Trophoblast cell (in vitro differentiated cells and primary cell): ENCODE measurements around the gene CDH22.

ENCODE experiments used
- DNase-seq, 2 donors: peaks; one replicate each; pipeline ENCODE4 v3.0.0-alpha.2; 2016
- H2AFZ ChIP-seq: 2 replicates; pipeline ENCODE4 v1.6.1; 2013; ENCODE audit warnings: low read length, moderate library complexity, mild to moderate bottlenecking; ENCODE audit not compliant: insufficient read depth, poor library complexity
- H2AK5ac ChIP-seq: 2 replicates; pipeline ENCODE4 v1.6.1; 2013; ENCODE audit warnings: mild to moderate bottlenecking, low read length
- H2BK120ac ChIP-seq: 2 replicates; pipeline ENCODE4 v1.6.1; 2013; ENCODE audit warnings: low read length, mild to moderate bottlenecking, moderate library complexity; ENCODE audit not compliant: insufficient read depth, poor library complexity
- H2BK12ac ChIP-seq: 2 replicates; pipeline ENCODE4 v1.6.1; 2013; ENCODE audit warnings: mild to moderate bottlenecking, low read length, moderate library complexity
- H2BK5ac ChIP-seq: 2 replicates; pipeline ENCODE4 v1.6.1; 2013; ENCODE audit warnings: low read length, low read depth, moderate library complexity, mild to moderate bottlenecking; ENCODE audit not compliant: poor library complexity
- H3K14ac ChIP-seq: 2 replicates; pipeline ENCODE4 v1.6.1; 2013; ENCODE audit warnings: mild to moderate bottlenecking, low read length
- H3K18ac ChIP-seq: 2 replicates; pipeline ENCODE4 v1.6.1; 2013; ENCODE audit warnings: mild to moderate bottlenecking, low read length
- H3K23ac ChIP-seq: 2 replicates; pipeline ENCODE4 v1.6.1; 2013; ENCODE audit warnings: low read length
- H3K27ac ChIP-seq: 2 replicates; pipeline ENCODE4 v1.5.1; 2013; ENCODE audit warnings: low read depth, mild to moderate bottlenecking, inconsistent platforms, low read length, moderate library complexity
- H3K27me3 ChIP-seq: 2 replicates; pipeline ENCODE4 v1.6.1; 2013; ENCODE audit warnings: inconsistent platforms, mild to moderate bottlenecking, low read length, moderate library complexity; ENCODE audit not compliant: insufficient read depth
- H3K36me3 ChIP-seq, 2 experiments: 1 replicate in 1 of 2; 2 replicates in 1 of 2; pipeline ENCODE4 v1.6.1; 2013; ENCODE audit warnings: low read length in 2 of 2, mild to moderate bottlenecking in 2 of 2, moderate library complexity in 1 of 2; ENCODE audit not compliant: insufficient read depth in 2 of 2, control insufficient read depth in 1 of 2
- H3K4ac ChIP-seq: 2 replicates; pipeline ENCODE4 v1.6.1; 2013; ENCODE audit warnings: low read depth, mild to moderate bottlenecking, low read length, moderate library complexity
- H3K4me1 ChIP-seq, 2 experiments: 1 replicate in 1 of 2; 2 replicates in 1 of 2; pipeline ENCODE4 v1.6.1; 2013; ENCODE audit warnings: low read length in 2 of 2, mild to moderate bottlenecking in 2 of 2, moderate library complexity in 1 of 2; ENCODE audit not compliant: insufficient read depth in 2 of 2, control insufficient read depth in 1 of 2
- H3K4me2 ChIP-seq: 2 replicates; pipeline ENCODE4 v1.6.1; 2013; ENCODE audit warnings: inconsistent platforms, mild to moderate bottlenecking, low read length, moderate library complexity
- H3K4me3 ChIP-seq: 2 replicates; pipeline ENCODE4 v1.5.1; 2013; ENCODE audit warnings: mild to moderate bottlenecking, low read depth, low read length, inconsistent platforms
- H3K79me1 ChIP-seq: one replicate; pipeline ENCODE4 v1.6.1; 2013; ENCODE audit warnings: low read length
- H3K79me2 ChIP-seq: 2 replicates; pipeline ENCODE4 v1.6.1; 2013; ENCODE audit warnings: low read length, mild to moderate bottlenecking; ENCODE audit not compliant: control insufficient read depth, insufficient read depth, poor library complexity
- H3K9ac ChIP-seq: 2 replicates; pipeline ENCODE4 v1.6.1; 2013; ENCODE audit warnings: mild to moderate bottlenecking, low read length
- H3K9me3 ChIP-seq: 2 replicates; pipeline ENCODE4 v1.6.1; 2013; ENCODE audit warnings: low read depth, mild to moderate bottlenecking, control low read depth, inconsistent platforms, low read length; ENCODE audit not compliant: insufficient read depth
- H4K12ac ChIP-seq: 2 replicates; pipeline ENCODE4 v1.6.1; 2013; ENCODE audit warnings: low read depth, mild to moderate bottlenecking, low read length, moderate library complexity
- H4K8ac ChIP-seq: 2 replicates; pipeline ENCODE4 v1.6.1; 2013; ENCODE audit warnings: low read depth, mild to moderate bottlenecking, low read length, moderate library complexity
- H4K91ac ChIP-seq: one replicate; pipeline ENCODE4 v1.6.1; 2013; ENCODE audit warnings: low read depth, mild to moderate bottlenecking, low read length, moderate library complexity
- WGBS: extraction: QIAGEN DNeasy Blood & Tissue Kit; methylation state at CpG from one replicate; pipeline ENCODE4 v1.1.7; 2013; ENCODE audit warnings: missing lambda C conversion rate; ENCODE audit not compliant: insufficient read length, insufficient coverage; ENCODE audit errors: extremely low coverage; 5-methylcytosine and 5-hydroxymethylcytosine counted together

Gene CDH22

GRCh38 chr20:46172961-46173536, 135.2 kb downstream of the CDH22 start:
- H3K9me3 ChIP-seq, result peaks cover 3% of the 10 kb centered on the region
- H2AK5ac ChIP-seq, result no peak overlapping the region
- no peak for DNase-seq
- H3K27ac ChIP-seq, result no peak overlapping the region
- H2BK120ac ChIP-seq, result no peak overlapping the region
- H3K4me1 ChIP-seq, result peaks cover 2 to 3% of the 10 kb centered on the region in 2 experiments
- H3K79me2 ChIP-seq, result no peaks in the 10 kb centered on the region
- no peaks in the 10 kb centered on the region for H3K36me3 ChIP-seq
- H3K79me1 ChIP-seq, result no peaks in the 10 kb centered on the region
- no peak overlapping the region for H2BK5ac ChIP-seq
- H3K18ac ChIP-seq, result no peak overlapping the region
- WGBS, result no CpG with 5 or more reads among the region's 3 CpGs
- H4K12ac ChIP-seq, result no peak overlapping the region
- H3K4me3 ChIP-seq, result no peak overlapping the region
- H4K91ac ChIP-seq, result no peak overlapping the region
- no peak overlapping the region for H3K14ac ChIP-seq
- H4K8ac ChIP-seq, result no peak overlapping the region
- no peak overlapping the region for H2BK12ac ChIP-seq
- no peak overlapping the region for H3K4me2 ChIP-seq
- H3K4ac ChIP-seq, result no peak overlapping the region
- peaks cover 11% of the 10 kb centered on the region for H3K27me3 ChIP-seq
- no peak overlapping the region for H2AFZ ChIP-seq
- no peak overlapping the region for H3K9ac ChIP-seq
- H3K23ac ChIP-seq, result no peak overlapping the region

- H3K9ac ChIP-seq, result no peak overlapping the region
- no peak overlapping the region for H3K23ac ChIP-seq
- H3K79me2 ChIP-seq, result no peaks in the 10 kb centered on the region
- peaks cover 11% of the 10 kb centered on the region for H3K27me3 ChIP-seq
- H2AFZ ChIP-seq, result no peak overlapping the region
- H3K4me2 ChIP-seq, result no peak overlapping the region
- no peak overlapping the region for H2BK120ac ChIP-seq
- no peak overlapping the region for H2BK12ac ChIP-seq
- H3K14ac ChIP-seq, result no peak overlapping the region
- H3K4me1 ChIP-seq, result peaks cover 2 to 3% of the 10 kb centered on the region in 2 experiments
- H4K91ac ChIP-seq, result no peak overlapping the region
- no peaks in the 10 kb centered on the region for H3K79me1 ChIP-seq
- peaks cover 3% of the 10 kb centered on the region for H3K9me3 ChIP-seq
- WGBS, result no CpG with 5 or more reads among the region's 6 CpGs
- no peak for DNase-seq
- no peak overlapping the region for H2BK5ac ChIP-seq
- no peak overlapping the region for H4K12ac ChIP-seq
- no peak overlapping the region for H3K18ac ChIP-seq
- H3K36me3 ChIP-seq, result no peaks in the 10 kb centered on the region
- H2AK5ac ChIP-seq, result no peak overlapping the region
- no peak overlapping the region for H4K8ac ChIP-seq
- no peak overlapping the region for H3K4ac ChIP-seq
- no peak overlapping the region for H3K27ac ChIP-seq
- no peak overlapping the region for H3K4me3 ChIP-seq
These were observed 135.8 kb downstream of the CDH22 start for GRCh38 chr20:46172455-46172854.

- Histone ChIP-seq H2AFZ (no peak overlapping the region), H3K79me2 (no peaks in the 10 kb centered on the region), H3K9ac (no peak overlapping the region), H3K4me2 (no peak overlapping the region), H4K91ac (no peak overlapping the region), H4K12ac (no peak overlapping the region), H3K23ac (no peak overlapping the region), H3K9me3 (peaks cover 3% of the 10 kb centered on the region), H3K14ac (no peak overlapping the region), H3K4me1 (peaks cover 2 to 3% of the 10 kb centered on the region in 2 experiments), H2AK5ac (no peak overlapping the region), H3K27me3 (peaks cover 11% of the 10 kb centered on the region), H3K18ac (no peak overlapping the region), H4K8ac (no peak overlapping the region), H3K4ac (no peak overlapping the region), H2BK5ac (no peak overlapping the region), H3K79me1 (no peaks in the 10 kb centered on the region), H3K4me3 (no peak overlapping the region), H2BK12ac (no peak overlapping the region), H3K36me3 (no peaks in the 10 kb centered on the region), H3K27ac (no peak overlapping the region), H2BK120ac (no peak overlapping the region)
- DNase-seq, result no peak
- WGBS, result no CpG with 5 or more reads among the region's 5 CpGs
These were observed 136.4 kb downstream of the CDH22 start for GRCh38 chr20:46171909-46172308.

- Histone ChIP-seq H3K27me3 (peaks cover 11% of the 10 kb centered on the region), H2BK120ac (no peak overlapping the region), H2AFZ (no peak overlapping the region), H2BK5ac (no peak overlapping the region), H4K91ac (no peak overlapping the region), H4K12ac (no peak overlapping the region), H3K18ac (no peak overlapping the region), H3K14ac (no peak overlapping the region), H3K27ac (no peak overlapping the region), H3K9me3 (peaks cover 3% of the 10 kb centered on the region), H3K4me1 (peaks cover 2 to 3% of the 10 kb centered on the region in 2 experiments), H3K23ac (no peak overlapping the region), H3K79me1 (no peaks in the 10 kb centered on the region), H2BK12ac (no peak overlapping the region), H2AK5ac (no peak overlapping the region), H3K4me2 (no peak overlapping the region), H3K4ac (no peak overlapping the region), H3K4me3 (no peak overlapping the region), H3K79me2 (no peaks in the 10 kb centered on the region), H3K9ac (no peak overlapping the region), H4K8ac (no peak overlapping the region), H3K36me3 (no peaks in the 10 kb centered on the region)
- no peak for DNase-seq
- WGBS, result no CpG with 5 or more reads among the region's 2 CpGs
These were observed 136.8 kb downstream of the CDH22 start for GRCh38 chr20:46171476-46171875.
